CD4-positive, CD25-positive, alpha-beta regulatory T cell (primary cell): ENCODE data around the gene CCDC187. TPM values are rescaled to one million over a fixed set of nuclear protein-coding genes. Genes with fewer than 3 reads are reported as not detected.

Experiments used
- ATAC-seq, 2 donors: fragments of 150-1000 bp; cut with Tn5 transposase; one replicate each; pipeline ENCODE4 v1.10.0; 2021; ENCODE audit warnings: low read depth in 2 of 2, moderate number of reproducible peaks in 2 of 2, moderate library complexity in 1 of 2
- DNase-seq, 3 donors: peaks; one replicate each; pipeline versions ENCODE4 v3.0.0 to v3.0.0-alpha.2; 2012 to 2022; ENCODE audit warnings: mixed read lengths in 1 of 3
- H3K27ac ChIP-seq: one replicate; pipeline ENCODE4 v1.7.0; 2013; ENCODE audit warnings: mild to moderate bottlenecking, low read length; ENCODE audit not compliant: insufficient read depth, poor library complexity, severe bottlenecking
- H3K27me3 ChIP-seq: one replicate; pipeline ENCODE4 v1.7.0; 2013; ENCODE audit warnings: low read length; ENCODE audit not compliant: control insufficient read depth, insufficient read depth
- H3K36me3 ChIP-seq: one replicate; pipeline ENCODE4 v1.7.0; 2013; ENCODE audit warnings: mild to moderate bottlenecking, low read length, moderate library complexity; ENCODE audit not compliant: control insufficient read depth, insufficient read depth
- H3K4me1 ChIP-seq: 2 replicates; pipeline ENCODE4 v1.7.0; 2013; ENCODE audit warnings: mild to moderate bottlenecking, low read length; ENCODE audit not compliant: insufficient read depth, control insufficient read depth, poor library complexity, severe bottlenecking
- H3K4me3 ChIP-seq: one replicate; pipeline ENCODE4 v1.7.0; 2013; ENCODE audit warnings: low read depth, mild to moderate bottlenecking, low read length, moderate library complexity
- H3K9me3 ChIP-seq, 2 experiments: 1 replicate in 1 of 2; 2 replicates in 1 of 2; pipeline ENCODE4 v1.7.0; 2013; ENCODE audit warnings: low read length in 2 of 2, mild to moderate bottlenecking in 1 of 2, moderate library complexity in 1 of 2; ENCODE audit not compliant: control insufficient read depth in 2 of 2
- H3K27ac Mint-ChIP-seq, 3 donors: one replicate each; pipeline ENCODE4 v1.8.0; 2020 to 2022; ENCODE audit warnings: mild to moderate bottlenecking in 3 of 3, mixed read lengths in 3 of 3, moderate library complexity in 2 of 3
- H3K27me3 Mint-ChIP-seq: one replicate; pipeline ENCODE4 v1.8.0; 2022; ENCODE audit warnings: mild to moderate bottlenecking, mixed read lengths
- H3K36me3 Mint-ChIP-seq: one replicate; pipeline ENCODE4 v1.8.0; 2020; ENCODE audit warnings: mixed read lengths
- H3K4me1 Mint-ChIP-seq, 4 donors: one replicate each; pipeline ENCODE4 v1.8.0; 2020 to 2022; ENCODE audit warnings: mixed read lengths in 4 of 4, mild to moderate bottlenecking in 1 of 4
- H3K4me3 Mint-ChIP-seq, 4 donors: one replicate each; pipeline ENCODE4 v1.8.0; 2020 to 2022; ENCODE audit warnings: mild to moderate bottlenecking in 4 of 4, mixed read lengths in 4 of 4, moderate library complexity in 3 of 4
- H3K9me3 Mint-ChIP-seq, 7 donors: one replicate each; pipeline ENCODE4 v1.8.0; 2020 to 2022; ENCODE audit warnings: mixed read lengths in 7 of 7, mild to moderate bottlenecking in 3 of 7, moderate library complexity in 2 of 7
- polyA plus RNA-seq, 4 donors: library from polyadenylated mRNA; unstranded; fragments of 300-500 nt; fragmentation: Illumina TruSeq; gene quantifications; one replicate each; pipeline ENCODE4 v1.2.3, GENCODE V29; 2021
- total RNA-seq: library from RNA; stranded (reverse); gene quantifications from one replicate; pipeline ENCODE4 v1.2.3, GENCODE V29; 2022

Gene CCDC187
- total and polyA plus RNA-seq, 5 donors from 2014 or later: not detected

DNA sequence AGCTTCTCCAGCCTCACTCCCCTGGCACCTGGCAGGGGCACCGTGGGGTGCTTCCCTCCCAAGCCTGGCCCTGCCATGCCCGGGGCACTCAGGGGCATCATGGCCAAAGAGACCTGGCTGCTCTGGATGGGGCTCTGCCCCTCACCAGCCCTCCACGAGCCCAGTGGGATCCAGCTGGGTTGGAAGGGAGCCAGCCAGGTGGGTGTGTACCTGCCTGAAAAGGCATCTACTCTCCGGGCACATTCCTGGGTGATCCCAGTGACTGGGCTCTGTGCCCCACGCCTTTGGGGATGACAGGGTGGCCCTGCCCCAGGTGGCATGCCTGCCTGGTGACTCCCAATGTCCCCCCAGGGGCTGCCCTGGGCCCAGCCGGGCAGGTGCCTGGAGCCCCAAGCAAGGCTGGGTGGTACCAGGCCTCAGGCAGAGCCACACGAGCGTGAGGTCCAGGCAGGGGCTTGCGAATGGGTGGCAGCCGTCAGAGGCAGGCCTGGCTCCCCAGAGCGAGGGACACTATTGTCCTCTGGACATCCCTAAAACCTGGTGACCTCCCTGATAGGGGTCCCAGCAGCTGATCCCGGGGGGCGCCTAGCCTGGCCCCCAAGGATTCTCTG, 24.2 kb upstream of the CCDC187 start:
- no peak overlapping the region for H3K27ac ChIP-seq
- peak overlapping the region in 1 of 4 donors; percentile 79 for H3K4me3 Mint-ChIP-seq
- DNase-seq: no peak

DNA sequence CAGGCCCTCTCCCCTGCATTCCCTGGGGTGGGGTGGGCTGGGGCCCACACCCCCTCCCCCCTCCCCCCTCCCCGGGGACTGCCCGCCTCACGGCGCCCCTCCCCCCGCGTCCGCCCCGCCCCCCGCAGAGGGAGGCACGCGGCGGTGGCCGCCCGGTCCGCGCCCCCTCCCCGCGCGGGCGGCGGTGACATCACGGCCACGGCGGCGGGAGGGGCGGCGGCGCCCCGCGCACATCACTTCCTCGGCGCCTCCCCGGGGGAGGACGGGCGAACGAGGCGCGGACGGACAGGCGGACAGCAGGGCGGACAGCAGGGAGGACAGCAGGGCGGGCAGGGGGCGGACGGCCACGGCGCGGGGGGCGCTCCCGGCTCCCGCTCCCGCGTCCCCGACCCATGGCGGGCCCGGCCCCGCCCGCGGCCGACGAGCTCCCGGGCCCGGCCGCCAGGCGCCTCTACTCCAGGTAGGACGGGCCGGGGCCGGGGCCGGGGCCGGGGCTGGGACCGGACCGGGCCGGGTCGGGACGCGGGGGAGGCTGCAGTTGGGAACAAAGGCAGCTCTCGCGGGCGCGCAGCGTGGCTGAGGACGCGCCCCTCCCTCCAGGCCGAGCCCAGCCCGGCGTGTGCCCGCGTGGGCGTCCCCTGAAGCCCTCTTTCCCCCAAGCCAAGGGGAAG, 23.5 kb upstream of the CCDC187 start, which contains the start of gene GPSM1:
Gene GPSM1 (plus strand): TSS at position 236 of the 671 bp plus-strand sequence. CDS start 157 bp downstream, at position 393.
- peak in 2 of 3 donors; percentile 17 to 40 for DNase-seq
- Histone ChIP-seq H3K36me3 (no peaks in the 10 kb centered on the region), H3K9me3 (no peaks in the 10 kb centered on the region), H3K4me1 (peaks cover 14% of the 10 kb centered on the region), H3K27ac (no peak within 1 kb of the TSS), H3K4me3 (no peak within 1 kb of the TSS), H3K27me3 (no peaks in the 10 kb centered on the region)
- peak within 1 kb of the TSS in 1 of 3 donors; percentile 32 for H3K27ac Mint-ChIP-seq
- peaks cover 0 to 5% (median 2%) of the 10 kb centered on the region in 4 donors for H3K4me1 Mint-ChIP-seq
- no peaks in the 10 kb centered on the region for H3K9me3 Mint-ChIP-seq
- no peaks in the 10 kb centered on the region for H3K36me3 Mint-ChIP-seq
- peak within 1 kb of the TSS in 2 of 4 donors; percentile 68 to 74 for H3K4me3 Mint-ChIP-seq
- no peaks in the 10 kb centered on the region for H3K27me3 Mint-ChIP-seq
- ATAC-seq: peak in 1 of 2 donors; percentile 39

More for the DNA sequence above, 24.2 kb upstream of the CCDC187 start:
- Histone ChIP-seq H3K4me3 (no peak overlapping the region), H3K36me3 (no peaks in the 10 kb centered on the region), H3K27me3 (no peaks in the 10 kb centered on the region), H3K4me1 (peaks cover 14% of the 10 kb centered on the region), H3K9me3 (no peaks in the 10 kb centered on the region)
- Mint-ChIP-seq H3K9me3 (no peaks in the 10 kb centered on the region), H3K36me3 (no peaks in the 10 kb centered on the region), H3K27me3 (no peaks in the 10 kb centered on the region), H3K4me1 (peaks cover 0 to 5% (median 2%) of the 10 kb centered on the region in 4 donors), H3K27ac (peak overlapping the region in 1 of 3 donors; percentile 32)
- no peak for ATAC-seq

DNA sequence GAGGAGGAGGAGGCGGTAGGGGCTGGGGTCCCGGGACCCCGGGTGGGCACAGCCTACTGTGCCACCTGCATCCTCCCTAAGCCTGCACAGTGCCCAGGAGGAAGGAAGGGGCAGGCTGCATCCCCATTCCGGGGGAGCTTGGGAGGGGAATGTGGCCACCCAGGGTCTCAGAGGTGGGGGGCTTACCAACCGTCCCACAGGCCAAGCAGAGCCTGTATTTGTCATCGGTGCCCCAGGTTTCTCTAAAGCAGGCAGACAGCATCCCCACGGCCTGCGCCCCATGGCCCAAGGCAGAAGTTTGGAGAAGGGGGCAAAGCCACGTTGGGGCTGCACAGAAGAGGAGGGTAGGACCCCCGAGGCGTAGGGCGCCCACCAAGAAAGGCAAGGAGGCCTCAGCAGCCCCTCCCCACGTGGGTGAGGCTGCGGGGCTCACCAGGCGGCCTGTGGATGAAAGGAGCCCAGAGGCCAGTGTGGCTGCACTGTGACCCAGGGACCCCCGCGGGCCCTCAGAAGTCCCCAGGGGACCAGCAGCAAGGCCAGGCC, 22.9 kb upstream of the CCDC187 start:
- Mint-ChIP-seq H3K4me1 (peaks cover 0 to 5% (median 2%) of the 10 kb centered on the region in 4 donors), H3K4me3 (peak overlapping the region in 2 of 4 donors; percentile 68 to 74), H3K36me3 (no peaks in the 10 kb centered on the region), H3K9me3 (no peaks in the 10 kb centered on the region), H3K27me3 (peaks cover 4% of the 10 kb centered on the region), H3K27ac (no peak overlapping the region)
- no peak for DNase-seq
- Histone ChIP-seq H3K27me3 (no peaks in the 10 kb centered on the region), H3K36me3 (no peaks in the 10 kb centered on the region), H3K27ac (no peak overlapping the region), H3K4me1 (peaks cover 14% of the 10 kb centered on the region), H3K4me3 (no peak overlapping the region), H3K9me3 (no peaks in the 10 kb centered on the region)
- ATAC-seq: no peak

DNA sequence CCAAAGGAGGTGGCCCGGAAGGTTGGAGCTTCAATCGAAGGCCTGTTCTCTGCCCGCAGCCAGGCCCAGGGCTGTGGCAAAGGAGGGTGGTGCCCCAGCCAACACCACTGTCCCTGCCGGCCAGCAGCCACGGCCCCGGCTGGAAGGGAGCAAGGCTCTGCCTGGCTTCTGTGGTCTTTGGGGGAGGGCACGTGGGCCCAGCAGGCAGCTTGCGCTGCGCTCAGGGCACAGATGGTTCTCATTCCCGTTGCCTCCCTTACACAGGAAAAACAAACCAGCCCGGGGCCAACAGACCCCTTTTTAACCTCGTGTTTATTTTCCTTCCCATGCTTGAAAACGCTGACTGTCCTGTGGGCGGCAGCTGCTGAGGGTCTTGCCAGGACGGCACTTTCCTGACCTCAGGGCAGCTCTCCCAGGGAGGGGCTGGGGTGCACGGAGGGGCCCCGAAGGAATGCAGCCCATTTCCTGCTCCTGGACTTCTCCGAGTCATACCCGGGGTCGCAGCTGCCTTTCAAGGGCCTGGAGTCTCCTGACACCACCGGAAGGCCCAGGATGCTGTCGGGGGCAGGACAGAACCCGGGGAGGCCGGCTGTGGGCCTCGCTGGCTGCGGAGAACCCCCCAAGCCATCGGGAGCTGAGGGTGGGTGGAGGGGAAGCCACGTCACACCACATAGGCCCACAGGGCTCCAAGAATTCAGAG, 22.3 kb upstream of the CCDC187 start:
- H3K4me3 ChIP-seq: no peak overlapping the region
- DNase-seq (no peak), ATAC-seq (no peak)
- no peaks in the 10 kb centered on the region for H3K27me3 ChIP-seq
- Mint-ChIP-seq H3K4me3 (peak overlapping the region in 2 of 4 donors; percentile 28 to 29), H3K9me3 (no peaks in the 10 kb centered on the region), H3K36me3 (no peaks in the 10 kb centered on the region), H3K4me1 (peaks cover 0 to 5% (median 2%) of the 10 kb centered on the region in 4 donors), H3K27me3 (peaks cover 4% of the 10 kb centered on the region), H3K27ac (no peak overlapping the region)
- no peaks in the 10 kb centered on the region for H3K9me3 ChIP-seq
- peaks cover 14% of the 10 kb centered on the region for H3K4me1 ChIP-seq
- no peaks in the 10 kb centered on the region for H3K36me3 ChIP-seq
- no peak overlapping the region for H3K27ac ChIP-seq

DNA sequence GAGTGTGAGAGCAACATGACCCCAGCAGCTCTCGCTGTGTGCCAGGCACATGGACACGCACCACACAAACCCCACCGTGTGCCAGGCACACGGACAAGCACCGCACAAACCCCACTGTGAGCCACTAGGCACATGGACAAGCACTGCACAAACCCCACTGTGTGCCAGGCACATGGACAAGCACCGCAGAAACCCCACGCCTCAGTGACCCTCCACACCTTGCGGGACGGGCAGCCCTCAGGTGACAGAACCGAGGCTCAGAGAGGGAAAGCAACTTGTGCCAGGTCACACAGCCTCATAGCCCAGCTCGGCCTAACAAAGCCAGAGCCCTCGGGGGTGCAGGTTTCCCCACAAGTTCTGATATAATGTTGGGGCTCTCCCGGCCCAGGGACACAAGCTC, 21.5 kb upstream of the CCDC187 start:
- H3K9me3 Mint-ChIP-seq: no peaks in the 10 kb centered on the region
- ATAC-seq: no peak

DNA sequence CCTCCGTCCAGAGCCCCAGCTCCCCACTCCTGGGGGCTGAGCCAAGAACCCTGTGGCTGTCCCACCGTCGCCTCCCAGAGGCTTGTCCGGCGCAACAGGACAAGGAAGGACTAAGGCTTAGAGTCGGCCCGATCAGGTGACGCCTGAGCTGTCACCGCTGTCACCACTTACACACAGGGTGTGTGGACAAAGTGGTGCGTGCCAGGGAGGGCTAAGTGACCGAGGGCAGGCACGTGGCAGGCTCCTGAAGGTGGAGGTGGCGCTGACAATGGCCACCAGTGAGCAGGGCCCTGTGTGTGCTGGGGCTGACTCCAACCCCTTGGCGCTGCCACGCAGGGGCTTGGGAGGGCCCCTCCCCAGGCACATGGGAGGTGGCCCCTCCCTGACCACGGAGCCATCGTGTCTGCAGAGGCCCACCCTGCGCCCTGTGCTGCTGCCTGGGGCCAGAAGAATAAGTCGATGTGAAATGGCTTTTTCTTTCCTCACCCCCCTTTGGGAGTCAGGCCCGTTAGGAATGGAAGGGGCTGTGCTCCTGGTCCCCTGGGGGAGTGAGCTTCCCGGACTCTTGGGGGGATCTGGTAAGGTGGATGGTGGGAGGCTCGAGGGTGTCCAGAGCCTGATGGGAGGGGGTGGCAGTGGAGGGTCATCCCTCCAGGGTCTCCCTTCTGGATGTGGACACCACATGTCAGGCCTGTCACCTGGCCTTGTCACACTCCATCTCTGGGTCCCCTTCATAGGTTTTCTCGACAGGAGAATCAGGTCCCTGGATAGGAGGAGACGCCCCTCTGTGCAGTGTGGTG, 20.8 kb upstream of the CCDC187 start:
- Mint-ChIP-seq H3K27me3 (peaks cover 4% of the 10 kb centered on the region), H3K9me3 (no peaks in the 10 kb centered on the region), H3K36me3 (no peaks in the 10 kb centered on the region), H3K4me1 (peaks cover 0 to 5% (median 2%) of the 10 kb centered on the region in 4 donors), H3K4me3 (peak overlapping the region in 1 of 4 donors; percentile 29), H3K27ac (no peak overlapping the region)
- Histone ChIP-seq H3K27me3 (no peaks in the 10 kb centered on the region), H3K4me1 (peaks cover 14% of the 10 kb centered on the region), H3K36me3 (no peaks in the 10 kb centered on the region), H3K27ac (no peak overlapping the region), H3K4me3 (no peak overlapping the region), H3K9me3 (no peaks in the 10 kb centered on the region)
- DNase-seq (no peak), ATAC-seq (no peak)

More for the DNA sequence above, 21.5 kb upstream of the CCDC187 start:
- no peak overlapping the region for H3K27ac Mint-ChIP-seq
- Histone ChIP-seq H3K36me3 (no peaks in the 10 kb centered on the region), H3K27ac (no peak overlapping the region), H3K27me3 (no peaks in the 10 kb centered on the region), H3K9me3 (no peaks in the 10 kb centered on the region), H3K4me3 (no peak overlapping the region), H3K4me1 (peaks cover 14% of the 10 kb centered on the region)
- H3K4me3 Mint-ChIP-seq: peak overlapping the region in 1 of 4 donors; percentile 29
- DNase-seq: no peak
- no peaks in the 10 kb centered on the region for H3K36me3 Mint-ChIP-seq
- H3K4me1 Mint-ChIP-seq: peaks cover 0 to 5% (median 2%) of the 10 kb centered on the region in 4 donors
- peaks cover 4% of the 10 kb centered on the region for H3K27me3 Mint-ChIP-seq

DNA sequence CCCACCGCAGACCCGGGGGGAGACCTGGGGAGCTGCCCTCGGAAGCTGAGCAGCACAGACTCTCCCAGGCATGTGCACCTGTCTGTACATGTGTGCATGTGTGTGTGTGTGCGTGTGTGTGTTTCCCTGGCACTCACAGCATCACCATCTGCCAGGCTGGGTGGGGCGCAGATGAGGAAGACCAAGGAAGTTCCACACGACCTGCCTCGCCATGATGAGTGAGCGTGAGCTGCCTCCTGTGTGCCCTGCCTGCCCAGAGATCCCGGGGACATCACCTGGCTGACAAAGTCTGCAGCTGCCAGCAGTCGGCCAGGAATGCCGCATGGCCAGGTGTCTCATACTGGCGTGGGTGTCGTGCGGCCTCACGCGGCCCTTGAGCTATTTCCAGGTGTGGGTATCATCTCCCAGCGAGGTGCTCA, 19.5 kb upstream of the CCDC187 start:
- H3K4me3 ChIP-seq: no peak overlapping the region
- Mint-ChIP-seq H3K27me3 (peaks cover 4% of the 10 kb centered on the region), H3K9me3 (no peaks in the 10 kb centered on the region), H3K36me3 (no peaks in the 10 kb centered on the region), H3K27ac (no peak overlapping the region), H3K4me3 (no peak overlapping the region), H3K4me1 (no peaks in the 10 kb centered on the region)
- no peaks in the 10 kb centered on the region for H3K27me3 ChIP-seq
- ATAC-seq (no peak), DNase-seq (no peak)
- H3K9me3 ChIP-seq: no peaks in the 10 kb centered on the region
- H3K27ac ChIP-seq: no peak overlapping the region
- H3K4me1 ChIP-seq: peaks cover 10% of the 10 kb centered on the region
- H3K36me3 ChIP-seq: no peaks in the 10 kb centered on the region
